Umbilical cord (tissue), 1 donor: ENCODE measurements around the gene TMEM158. TPM values are rescaled to one million over a fixed set of nuclear protein-coding genes. Genes with fewer than 3 reads are reported as not detected.

ENCODE experiments used
- total RNA-seq: library from RNA; depleted of rRNA; stranded (reverse); fragments of >200 nt; gene quantifications from one replicate; pipeline ENCODE4 v1.2.3, GENCODE V29; 2014; ENCODE audit warnings: low replicate concordance; ENCODE audit not compliant: insufficient read depth

The TMEM158 gene
- total RNA-seq, 1 donor from 2014 or later: 72.2 TPM

Other genes starting within 250 kb of the TMEM158 start
- 18.3 TPM for gene CLEC3B, start 200.0 kb downstream of the TMEM158 start, total RNA-seq
- 0.72 TPM for gene CDCP1, start 79.9 kb downstream of the TMEM158 start, total RNA-seq
- gene LARS2, start 162.3 kb upstream of the TMEM158 start, total RNA-seq: 16.4 TPM